GM21367 (cell line): Measurements from ENCODE around the gene TMEM266.

Experiments used
- ATAC-seq: cut with Tn5 transposase; IDR thresholded peaks from one replicate; pipeline ENCODE4 v1.9.1; 2021; ENCODE audit not compliant: unreplicated experiment

Gene TMEM266

DNA sequence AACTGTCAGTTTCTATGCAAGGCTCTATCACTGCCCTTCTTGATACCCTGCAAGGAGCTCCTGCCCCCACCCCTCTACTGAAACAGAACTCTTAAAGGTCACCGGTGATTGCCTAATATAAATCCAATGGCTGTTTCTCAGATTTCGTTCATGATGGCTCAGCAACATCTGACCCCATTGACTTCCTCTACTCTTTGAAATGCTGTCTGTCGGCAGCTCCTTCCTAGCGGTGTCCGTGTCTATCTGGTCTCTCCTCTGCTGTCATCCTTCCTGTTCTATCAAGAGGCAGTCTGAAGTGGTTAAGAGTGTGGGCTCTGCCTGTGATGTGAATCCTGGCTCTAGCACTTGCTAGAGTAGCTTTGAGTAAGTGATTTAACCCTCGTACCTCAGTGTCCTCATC lies 5.5 kb downstream of the TMEM266 start:
- ATAC-seq = no peak

DNA sequence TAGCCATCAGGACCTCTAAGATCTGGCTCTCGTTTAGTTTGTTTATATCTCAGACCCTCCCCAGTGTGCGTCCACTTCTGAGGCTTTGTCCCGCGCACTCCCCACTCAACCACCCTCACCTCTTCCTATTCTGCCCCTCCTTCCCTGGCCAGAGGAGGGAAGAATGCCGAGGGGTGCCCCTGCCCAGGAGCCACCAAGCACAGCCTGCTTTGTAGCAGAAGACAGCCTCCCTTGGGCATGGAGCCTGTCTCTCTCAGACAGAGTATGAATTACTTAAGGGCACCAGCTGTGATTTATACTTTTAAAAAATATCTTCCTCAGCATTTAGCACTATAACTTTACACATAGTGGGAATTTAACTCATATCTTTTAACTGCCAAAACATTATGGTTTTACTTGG lies 6.0 kb downstream of the TMEM266 start:
- ATAC-seq = no peak

DNA sequence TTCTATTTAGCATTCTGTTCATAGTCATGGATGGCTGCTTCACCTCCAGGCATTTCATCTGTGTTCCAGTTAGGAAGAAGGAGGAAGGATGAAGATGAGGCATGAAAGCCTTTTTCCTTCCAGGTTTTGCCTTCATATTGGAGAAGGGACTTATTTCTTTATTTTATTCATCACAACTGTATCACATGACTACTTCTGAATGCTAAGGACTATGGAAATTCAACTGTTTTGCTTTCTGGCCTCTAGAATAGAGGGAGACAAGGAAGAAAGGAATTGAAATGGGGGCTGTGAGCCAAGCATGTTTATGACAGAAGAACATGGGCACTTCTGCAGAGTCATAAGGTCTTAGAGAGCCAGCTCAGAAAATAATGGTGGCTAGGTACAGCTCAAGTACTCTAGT lies 10.4 kb downstream of the TMEM266 start:
- no peak for ATAC-seq

DNA sequence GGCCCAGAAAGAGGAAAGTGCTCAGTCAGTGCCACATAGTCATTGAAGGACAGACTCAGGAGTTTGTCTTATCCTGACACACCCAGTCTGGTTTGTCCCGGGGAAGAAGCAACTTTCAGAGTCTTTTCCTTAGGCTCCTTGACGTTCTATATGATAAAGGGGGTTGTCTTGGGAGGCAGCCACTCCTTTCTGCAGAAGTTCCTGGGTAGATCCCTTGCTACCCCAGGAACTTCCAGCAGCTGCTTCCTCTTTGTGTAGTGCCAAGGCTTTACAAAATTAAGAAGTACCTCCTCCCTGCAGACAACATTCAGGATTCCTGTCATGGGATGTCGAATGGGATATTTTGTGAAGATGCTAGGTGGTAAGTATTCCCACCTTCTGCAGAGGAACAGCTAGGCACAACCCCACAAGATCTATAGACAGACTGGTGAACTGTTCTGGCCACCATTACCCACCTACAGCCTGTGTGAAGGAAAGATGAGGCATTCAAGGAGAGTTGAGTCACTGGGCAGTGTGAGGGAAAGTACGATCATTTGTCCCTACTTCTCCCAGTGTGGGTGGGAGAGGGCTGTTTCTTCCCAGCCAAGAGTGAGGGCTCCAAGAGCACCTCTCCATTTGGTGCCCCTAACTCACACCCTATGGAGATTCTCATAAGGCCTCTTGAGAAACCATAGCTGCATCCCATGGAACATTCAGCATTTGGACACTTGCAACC lies 11.3 kb downstream of the TMEM266 start:
- no peak for ATAC-seq

DNA sequence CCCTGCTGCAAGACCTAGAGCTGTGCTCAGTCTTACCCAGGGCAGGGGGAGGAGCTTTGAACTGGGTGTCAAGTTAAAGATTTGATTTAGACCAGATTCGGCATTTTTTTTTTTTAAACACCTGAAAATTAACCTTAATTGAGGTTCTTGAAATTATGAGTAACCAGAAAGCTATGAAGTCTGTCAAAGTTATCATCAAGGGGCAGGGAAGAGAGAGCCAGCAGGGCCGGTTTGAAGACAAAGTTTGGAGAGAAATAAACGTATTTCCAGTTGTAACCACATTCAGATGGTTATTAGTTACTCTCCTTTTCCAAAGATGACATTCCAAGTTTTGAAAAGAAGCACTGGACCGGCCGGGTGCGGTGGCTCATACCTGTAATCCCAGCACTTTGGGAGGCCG lies 12.0 kb downstream of the TMEM266 start:
- no peak for ATAC-seq

DNA sequence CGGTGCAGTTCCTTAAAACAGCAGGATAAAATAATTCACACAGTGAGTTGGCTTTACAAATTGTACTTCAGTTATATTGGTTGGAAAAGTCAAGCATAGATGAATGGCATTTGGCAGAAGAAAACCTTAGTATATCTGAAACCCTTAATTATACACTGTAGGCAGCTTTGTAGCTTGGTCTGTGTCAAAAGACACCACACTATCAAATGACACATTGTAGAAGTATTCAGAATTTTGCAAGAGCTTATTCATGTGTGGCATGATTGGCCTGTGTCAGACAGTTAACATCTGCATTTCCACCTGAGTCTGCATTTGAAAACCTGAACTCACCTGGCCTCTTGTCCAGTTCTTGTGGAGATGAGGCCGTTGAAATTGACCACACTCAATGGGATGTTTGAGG lies 13.8 kb downstream of the TMEM266 start:
- no peak for ATAC-seq

DNA sequence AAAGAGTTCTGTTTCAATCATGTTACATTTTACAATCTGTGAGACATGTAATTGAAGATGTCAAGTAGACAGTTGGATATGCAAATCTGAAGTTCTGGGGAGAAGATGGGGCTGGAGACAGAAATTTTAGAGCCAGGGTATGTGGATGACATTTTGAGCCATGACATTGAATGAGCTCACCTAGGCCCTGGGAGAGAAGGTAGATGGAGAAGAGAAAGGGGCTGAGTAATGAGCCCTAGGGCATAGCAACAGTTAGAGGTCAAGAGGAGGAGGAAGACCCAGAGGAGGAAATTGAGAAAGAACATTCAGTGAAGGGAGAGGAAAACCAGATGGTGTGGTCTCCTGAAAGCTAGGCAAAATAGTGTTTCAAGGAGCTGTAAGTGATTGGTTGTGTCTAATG lies 15.3 kb downstream of the TMEM266 start:
- ATAC-seq = no peak

DNA sequence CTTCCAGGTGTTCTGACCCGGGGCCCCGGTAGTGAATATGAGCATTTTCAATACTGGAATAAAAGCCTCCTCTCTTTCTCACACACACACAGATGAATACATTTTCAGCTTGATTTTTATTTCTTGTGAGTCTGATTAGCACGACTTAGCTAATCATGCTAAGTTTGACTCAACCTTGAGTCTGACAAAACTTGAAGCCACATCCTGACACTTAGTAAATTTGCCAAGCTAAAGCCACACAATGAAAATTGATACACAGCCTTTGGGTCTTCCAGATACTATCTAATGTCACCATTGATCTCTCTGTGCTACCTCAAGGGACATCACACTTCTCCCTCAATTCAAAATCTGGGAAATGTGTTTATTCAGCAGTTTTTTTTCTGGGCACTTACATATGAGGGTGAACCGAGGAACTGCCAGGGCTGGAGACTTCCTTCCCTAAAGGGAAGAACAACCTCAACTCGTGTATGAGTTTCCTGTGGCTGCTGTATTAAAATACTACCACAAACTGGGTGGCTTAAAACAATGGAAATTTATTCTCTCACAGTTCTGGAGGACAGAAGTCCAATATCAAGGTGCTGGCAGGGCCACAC lies 18.6 kb downstream of the TMEM266 start:
- no peak for ATAC-seq

DNA sequence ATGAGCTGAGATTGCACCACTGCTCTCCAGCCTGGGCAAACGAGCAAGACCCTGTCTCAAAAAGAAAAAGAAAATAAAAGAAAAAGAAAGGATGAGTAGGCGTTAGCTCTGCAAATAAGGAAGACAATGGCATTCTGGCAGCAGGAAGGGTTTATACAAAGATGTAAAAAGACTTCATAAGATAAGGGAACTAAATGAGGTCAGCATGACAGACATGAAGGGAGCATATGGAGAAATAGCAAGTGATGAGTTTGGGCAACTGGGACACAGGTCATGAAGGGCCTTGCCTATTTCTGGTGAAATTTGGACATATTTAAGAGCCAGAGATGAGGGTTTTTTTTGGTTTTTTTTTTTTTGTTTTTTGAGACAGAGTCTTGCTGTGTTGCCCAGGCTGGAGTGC lies 24.5 kb downstream of the TMEM266 start:
- ATAC-seq = no peak

DNA sequence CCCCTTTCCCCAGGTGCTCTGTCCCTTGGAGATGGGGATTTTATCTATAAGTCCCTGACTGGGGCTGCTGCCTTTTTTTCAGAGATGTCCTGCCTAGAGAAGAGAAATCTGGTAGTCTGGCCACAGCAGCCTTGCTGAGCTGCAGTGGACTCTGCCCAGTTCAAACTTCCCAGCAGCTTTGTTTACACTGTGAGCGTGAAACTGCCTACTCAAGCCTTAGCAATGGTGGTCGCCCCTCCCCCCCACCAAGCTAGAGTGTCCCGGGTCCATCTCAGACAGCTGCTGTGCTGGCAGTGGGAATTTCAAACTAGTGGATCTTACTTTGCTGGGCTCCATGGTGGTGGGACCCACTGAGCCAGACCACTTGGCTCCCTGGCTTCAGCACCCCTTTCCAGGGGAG lies 38.9 kb downstream of the TMEM266 start:
- ATAC-seq = no peak

DNA sequence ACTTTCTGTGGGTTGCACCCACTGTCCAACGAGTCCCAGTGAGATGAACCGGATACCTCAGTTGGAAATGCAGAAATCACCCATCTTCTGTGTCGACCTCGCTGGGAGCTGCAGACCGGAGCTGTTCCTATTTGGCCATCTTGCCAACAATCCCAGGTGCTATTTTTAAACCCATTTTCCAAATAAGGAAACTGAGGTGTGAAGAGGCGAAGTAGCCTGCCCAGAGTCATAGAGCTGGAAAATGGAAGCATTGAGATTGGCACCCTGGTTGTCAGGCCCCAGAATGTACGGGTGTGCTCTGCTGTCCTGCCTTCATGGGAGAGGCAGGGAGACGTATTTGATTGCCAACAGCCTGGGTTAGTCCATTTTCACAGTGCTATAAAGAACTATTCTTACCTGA lies 39.6 kb downstream of the TMEM266 start:
- no peak for ATAC-seq

DNA sequence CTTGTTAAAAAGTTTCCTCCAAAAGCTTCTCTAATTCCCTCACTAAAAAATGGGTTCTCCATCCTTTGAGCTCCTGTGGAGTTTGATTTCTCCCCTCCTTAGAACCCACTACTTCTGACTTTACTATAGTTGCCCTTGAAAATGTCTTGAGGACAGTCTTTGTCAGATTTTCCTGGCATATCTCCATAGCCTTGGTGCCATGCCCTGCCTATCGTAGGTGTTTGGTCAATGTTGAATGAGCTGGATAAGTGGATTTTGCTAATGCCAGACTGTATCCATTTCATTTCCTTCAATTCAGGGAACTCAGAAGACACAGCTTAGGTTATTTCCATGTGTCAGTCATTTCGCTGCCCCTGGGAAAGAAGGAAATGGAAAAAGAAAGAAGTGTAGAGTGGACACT lies 40.6 kb downstream of the TMEM266 start:
- ATAC-seq = no peak

DNA sequence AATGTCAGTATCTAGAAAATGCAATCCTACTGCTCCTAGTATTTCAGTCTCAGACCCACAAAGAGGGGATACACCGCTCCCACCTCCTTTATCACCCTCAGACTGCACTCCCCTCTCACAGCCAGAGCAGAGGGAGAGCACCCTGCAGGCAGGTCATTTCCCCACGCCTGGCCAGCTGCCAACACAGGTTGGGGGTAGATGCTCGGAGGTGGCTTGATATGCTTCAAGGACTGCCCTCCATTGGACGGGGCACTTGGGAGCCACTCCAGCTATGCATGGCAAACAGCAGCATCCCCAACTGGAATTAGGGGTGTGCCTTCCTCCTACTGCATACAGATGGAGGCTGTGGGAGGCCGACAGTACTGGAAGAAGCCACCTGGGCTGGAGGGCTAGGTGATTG lies 41.9 kb downstream of the TMEM266 start:
- no peak for ATAC-seq

DNA sequence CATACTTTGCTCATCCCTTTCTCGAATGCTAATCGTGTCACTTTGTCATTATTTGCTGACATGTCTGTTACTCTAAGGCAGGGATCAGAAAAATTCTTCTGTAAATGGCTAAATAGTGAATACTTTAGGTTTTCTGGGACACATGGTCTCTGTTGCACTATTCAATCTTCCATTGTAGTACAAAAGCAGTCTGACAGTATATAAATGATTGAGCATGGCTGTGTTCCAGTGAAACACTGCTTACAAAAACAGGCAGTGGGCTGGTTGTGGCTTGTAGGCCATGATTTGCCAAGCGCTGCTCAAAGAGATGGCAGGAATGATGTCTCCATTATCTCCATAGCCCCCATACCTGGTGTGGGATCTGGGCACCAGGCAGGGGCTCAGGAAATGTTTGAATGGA lies 45.6 kb downstream of the TMEM266 start:
- ATAC-seq = no peak

DNA sequence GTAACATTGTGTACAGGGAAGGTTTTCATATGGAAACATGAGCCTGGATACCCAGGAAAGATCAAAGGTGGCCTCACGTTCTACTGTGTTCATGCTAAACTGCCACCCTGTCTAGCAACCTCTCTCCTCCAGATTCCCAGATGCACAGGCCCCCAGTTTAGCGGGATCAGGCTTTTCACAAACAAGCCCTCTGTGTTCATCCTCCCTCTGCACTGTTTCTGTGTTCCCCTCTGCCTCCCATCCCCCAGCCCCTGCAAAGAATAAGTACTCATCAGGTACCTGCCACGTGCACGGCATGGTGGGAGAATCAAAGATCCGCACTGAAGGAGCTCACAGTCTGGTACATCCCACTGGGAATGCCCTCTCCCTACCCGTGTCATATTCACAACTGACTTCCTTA lies 46.1 kb downstream of the TMEM266 start:
- no peak for ATAC-seq

DNA sequence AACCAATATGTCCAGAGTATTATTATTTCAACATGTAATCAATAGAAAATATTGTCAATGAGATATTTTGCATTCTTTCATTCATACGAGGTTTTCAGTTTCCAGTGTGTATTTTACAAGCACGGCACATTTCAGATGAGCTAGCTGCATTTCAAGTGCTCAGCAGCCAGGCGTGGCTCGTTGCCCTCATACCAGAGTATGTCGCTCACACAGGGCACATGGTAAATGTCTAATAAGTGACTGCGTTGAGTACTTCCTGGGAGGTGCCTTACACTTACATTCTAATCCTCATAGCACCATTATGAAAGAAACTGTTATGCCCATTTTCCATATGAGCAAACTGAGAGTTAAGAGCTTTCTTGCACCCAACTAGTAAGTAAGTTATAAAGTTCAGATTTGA lies 47.4 kb downstream of the TMEM266 start:
- no peak for ATAC-seq

DNA sequence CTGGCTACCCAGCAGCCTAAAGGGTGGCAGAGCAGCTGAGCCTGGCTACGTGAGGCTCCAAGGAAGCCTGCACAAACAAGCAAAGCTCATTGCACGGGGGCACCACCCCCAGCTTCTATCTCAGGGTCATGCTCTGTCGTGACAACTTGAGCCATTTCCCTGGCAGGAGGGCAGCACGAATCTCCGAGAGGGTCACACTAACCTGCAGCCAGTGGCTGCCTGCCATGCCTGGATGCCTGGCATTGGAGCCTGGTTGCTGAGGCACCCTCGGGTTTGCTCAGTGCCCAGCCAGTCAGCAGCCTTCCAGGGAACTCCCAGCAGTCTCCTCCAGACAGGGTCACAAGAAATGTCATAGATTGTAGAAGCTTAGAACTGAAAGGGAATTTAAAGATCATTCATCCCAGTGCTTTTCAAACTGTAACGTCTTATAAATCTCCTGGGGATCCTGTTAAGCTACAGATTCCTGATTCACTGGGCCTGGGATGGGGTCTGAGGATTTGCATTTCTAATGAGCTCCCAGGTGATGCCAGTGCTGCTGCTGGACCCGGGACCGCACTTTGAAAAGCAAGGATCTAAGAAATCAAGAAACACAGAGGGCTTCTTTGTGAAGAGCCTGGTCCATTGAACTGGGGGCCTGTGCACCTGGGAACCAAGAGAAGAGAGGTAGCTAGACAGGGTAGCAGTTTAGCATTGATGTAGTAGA lies 48.4 kb downstream of the TMEM266 start:
- no peak for ATAC-seq

DNA sequence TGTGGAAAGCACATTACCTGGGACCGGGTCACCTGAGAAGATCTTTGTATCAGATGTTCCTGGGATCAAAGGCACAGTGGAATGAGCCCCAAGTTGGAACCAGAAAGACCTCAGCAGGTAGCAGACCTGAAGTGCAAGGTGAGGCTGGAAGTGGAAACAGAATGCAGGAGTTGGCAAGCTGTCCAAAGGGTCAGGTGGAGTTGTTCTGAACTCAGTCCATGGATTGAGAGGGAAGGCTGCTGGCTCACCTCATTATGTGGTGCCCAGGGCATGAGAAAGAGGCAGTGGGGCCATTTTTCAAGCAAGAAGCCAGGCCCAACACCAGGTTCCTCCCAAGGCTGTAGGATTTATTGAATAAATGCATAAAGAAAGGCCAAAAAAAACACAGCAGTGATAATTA lies 49.3 kb downstream of the TMEM266 start:
- no peak for ATAC-seq

DNA sequence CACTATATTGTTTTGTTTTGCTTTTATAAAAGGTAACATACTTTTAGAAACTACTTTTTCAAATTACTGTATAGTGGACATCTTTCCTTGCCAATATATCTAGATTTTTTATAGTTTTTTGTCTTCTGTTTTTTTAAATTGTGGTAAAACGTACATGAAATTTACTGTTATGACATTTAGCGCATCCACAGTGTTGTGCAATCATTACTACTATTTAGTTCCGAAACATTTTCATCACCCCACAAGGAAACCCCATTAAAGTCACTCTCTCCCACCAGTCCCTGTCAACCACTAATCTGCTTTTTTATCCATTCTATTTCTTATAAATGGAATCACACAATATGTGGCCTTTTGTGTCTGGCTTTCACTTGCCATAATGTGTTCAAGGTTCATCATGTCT lies 54.8 kb downstream of the TMEM266 start:
- ATAC-seq = no peak

DNA sequence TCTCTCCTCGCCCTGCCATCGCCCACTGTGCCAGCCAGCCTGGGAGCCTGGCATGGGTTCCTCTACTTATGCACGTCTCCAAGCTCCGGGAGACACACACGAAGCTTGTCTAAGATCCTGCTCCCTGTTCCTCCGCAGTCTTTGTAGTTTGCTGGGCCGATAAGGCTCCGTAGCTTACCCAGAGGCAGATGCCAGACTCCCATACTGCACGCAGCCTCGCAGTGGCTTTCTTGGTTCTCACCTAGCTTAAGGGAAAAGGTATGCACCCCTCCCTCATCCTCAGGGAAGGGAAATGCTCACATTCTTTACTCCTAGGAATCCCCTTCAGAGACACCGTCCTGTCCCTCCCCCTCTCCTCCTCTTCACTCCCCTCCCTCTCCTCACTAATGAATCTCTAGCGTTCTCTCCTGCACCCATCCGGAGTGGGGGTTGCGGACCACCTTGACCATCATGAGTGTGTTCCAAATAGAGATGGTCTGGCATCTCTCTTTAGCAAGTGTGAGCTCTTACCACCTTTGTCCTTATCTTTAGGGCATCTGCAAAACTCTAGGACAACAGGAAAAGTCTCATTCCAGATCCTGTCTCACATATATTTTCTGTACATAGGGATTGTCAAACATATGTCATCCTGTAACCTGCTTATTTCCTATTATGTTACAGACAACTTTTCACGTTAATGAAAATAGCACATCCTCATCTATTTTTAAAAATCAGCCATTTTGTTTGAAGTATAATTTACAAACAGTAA lies 56.5 kb downstream of the TMEM266 start:
- no peak for ATAC-seq

DNA sequence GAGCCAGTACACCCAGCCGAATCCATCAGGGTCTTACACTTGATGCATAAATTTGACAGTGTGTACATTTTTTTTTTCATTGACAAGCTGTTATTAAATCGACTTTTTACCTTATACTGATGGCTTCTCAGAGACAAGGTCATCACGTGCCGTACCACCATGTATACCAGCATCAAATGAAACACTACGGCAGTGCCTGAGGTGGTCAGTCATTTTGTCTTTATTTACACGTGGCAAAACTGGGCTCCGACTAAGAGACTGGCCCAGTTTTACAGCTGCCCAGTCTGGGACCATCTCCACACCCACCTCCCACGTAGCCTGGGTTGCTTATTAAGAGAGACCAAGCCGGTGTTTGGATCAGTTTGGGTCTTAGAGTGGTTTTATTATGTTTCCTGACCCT lies 57.4 kb downstream of the TMEM266 start:
- ATAC-seq = no peak

DNA sequence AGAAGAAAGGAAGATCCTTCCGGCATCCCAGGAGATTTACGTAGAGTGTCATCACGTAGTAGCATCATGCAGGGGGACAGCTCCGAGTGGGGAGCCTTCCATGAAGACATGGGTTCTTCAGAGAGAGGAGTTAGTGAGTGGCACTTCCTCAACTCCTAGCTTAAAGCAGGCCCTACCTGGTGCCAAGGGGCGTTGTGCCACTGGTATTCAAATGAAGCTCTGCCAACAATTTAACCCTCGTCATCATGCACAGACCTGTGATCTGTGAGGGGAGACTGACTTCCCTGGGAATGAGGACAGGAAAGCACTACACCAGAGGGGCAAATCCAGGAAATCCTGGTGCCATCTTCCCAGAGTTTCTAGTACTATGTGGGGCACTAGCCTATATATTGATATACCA lies 59.0 kb downstream of the TMEM266 start:
- ATAC-seq = no peak
